Vagina (tissue), 2 donors: ENCODE measurements around the gene GOLT1A.

Experiments used
- CTCF ChIP-seq, 3 experiments: fragments of 450-650 bp in 2 of 3; fragments of 200-600 bp in 1 of 3; sonication (generic) in 1 of 3; IDR thresholded peaks; one replicate each; pipeline ENCODE4 v1.5.1; 2017 to 2019; ENCODE audit warnings: antibody characterized with exemption in 3 of 3, mild to moderate bottlenecking in 2 of 3, moderate library complexity in 2 of 3
- POLR2AphosphoS5 ChIP-seq, 2 donors: sonication (generic); formaldehyde crosslinking; IDR thresholded peaks; one replicate each; pipeline ENCODE4 v1.9.0; 2017; ENCODE audit warnings: antibody characterized with exemption in 2 of 2, mild to moderate bottlenecking in 2 of 2, low read depth in 1 of 2; ENCODE audit not compliant: insufficient read depth in 1 of 2

GRCh38 chr1:204190212-204191211 lies 23.3 kb downstream of the GOLT1A start:
- TF ChIP-seq CTCF (IDR thresholded peaks at IDR 0.05) (no peak), POLR2AphosphoS5 (IDR thresholded peaks at IDR 0.05; ENCODE audit: insufficient read depth in 1 of 2, low read depth in 1 of 2) (no peak)
